Mammary epithelial cell (primary cell): ENCODE results near the gene ANKS6.

ENCODE experiments used
- CTCF ChIP-seq, 2 donors: IDR thresholded peaks in 1 of 2; conservative IDR thresholded peaks in 1 of 2; 2 replicates each; pipeline ENCODE4 v1.5.1; 2011 to 2012; ENCODE audit warnings: inconsistent platforms in 2 of 2, low read length in 2 of 2, mild to moderate bottlenecking in 2 of 2, control low read depth in 1 of 2, low read depth in 1 of 2; ENCODE audit not compliant: insufficient read depth in 1 of 2; ENCODE audit errors: extremely low read depth in 1 of 2
- EZH2 ChIP-seq: IDR thresholded peaks from 2 replicates; pipeline ENCODE4 v1.6.1; 2012; ENCODE audit warnings: low read length, inconsistent platforms, borderline replicate concordance

GRCh38 chr9:98772364-98773155, 23.8 kb downstream of the ANKS6 start:
- TF ChIP-seq CTCF (conservative IDR thresholded peaks at IDR 0.05 in 1 of 2, IDR thresholded peaks at IDR 0.05 in 1 of 2; ENCODE audit: extremely low read depth in 1 of 2, insufficient read depth in 1 of 2, low read depth in 1 of 2, low read length in 2 of 2) (no peak), EZH2 (no peak)
